ENCODE results near the gene DNM1.
A peak's percentile ranks its signal among the peaks of the same experiment; 100 is the strongest.

DNM1 gene

GRCh38 chr9:128205296-128205944, 2.2 kb downstream of the DNM1 start:
- DNase-seq (ENCODE audit: low spot score), result no peak

- DNase-seq (ENCODE audit: low spot score), result no peak
Observed at GRCh38 chr9:128206484-128206883, 3.3 kb downstream of the DNM1 start.

GRCh38 chr9:128206916-128207910, 4.0 kb downstream of the DNM1 start:
- DNase-seq (ENCODE audit: low spot score), result no peak

GRCh38 chr9:128208386-128208785, 5.2 kb downstream of the DNM1 start:
- no peak for DNase-seq (ENCODE audit: low spot score)

- DNase-seq (ENCODE audit: low spot score), result no peak
Observed at GRCh38 chr9:128208946-128209669, 5.9 kb downstream of the DNM1 start.

- no peak for DNase-seq (ENCODE audit: low spot score)
Observed at GRCh38 chr9:128211186-128211980, 8.2 kb downstream of the DNM1 start.

- no peak for DNase-seq (ENCODE audit: low spot score)
Observed at GRCh38 chr9:128211981-128212281, 8.8 kb downstream of the DNM1 start.

GRCh38 chr9:128213746-128214497, 10.7 kb downstream of the DNM1 start:
- no peak for DNase-seq (ENCODE audit: low spot score)

GRCh38 chr9:128214571-128215490, 11.7 kb downstream of the DNM1 start:
- no peak for DNase-seq (ENCODE audit: low spot score)

- DNase-seq (ENCODE audit: low spot score), result no peak
Observed at GRCh38 chr9:128215491-128216409, 12.6 kb downstream of the DNM1 start.

- no peak for DNase-seq (ENCODE audit: low spot score)
Observed at GRCh38 chr9:128216781-128217553, 13.8 kb downstream of the DNM1 start.

GRCh38 chr9:128218172-128218517, 15.0 kb downstream of the DNM1 start:
- DNase-seq (ENCODE audit: low spot score), result no peak

GRCh38 chr9:128218518-128219389, 15.6 kb downstream of the DNM1 start:
- peak; percentile 87 for DNase-seq (ENCODE audit: low spot score)

- DNase-seq (ENCODE audit: low spot score), result no peak
Observed at GRCh38 chr9:128219831-128220230, 16.7 kb downstream of the DNM1 start.

GRCh38 chr9:128222026-128222425, 18.8 kb downstream of the DNM1 start:
- DNase-seq (ENCODE audit: low spot score), result no peak

GRCh38 chr9:128222880-128223670, 19.9 kb downstream of the DNM1 start:
- no peak for DNase-seq (ENCODE audit: low spot score)
